BJ (cell line): Measurements from ENCODE around the gene C10orf62. TPM values are rescaled to one million over a fixed set of nuclear protein-coding genes. Genes with fewer than 3 reads are reported as not detected.
"Not testable (repeated sequence)": the region's sequence is repeated elsewhere in the genome, so short reads cannot be mapped to it uniquely, and the experiment has no call there.

ENCODE experiments used
- CTCF ChIA-PET: fragments of 350-600 bp; formaldehyde crosslinking; extraction: SDS; loops from one replicate; lab custom pipeline; 2021; ENCODE audit warnings: antibody characterized with exemption, inconsistent platforms; lab: Yijun Ruan, JAX
- POLR2A ChIA-PET: fragments of 300-600 bp; sonication (Branson Sonifier 250); formaldehyde crosslinking; extraction: SDS; loops from one replicate; lab custom pipeline; 2021; ENCODE audit warnings: antibody characterized with exemption; lab: Charles Lee
- DNase-seq: peaks from one replicate; pipeline ENCODE4 v3.0.0-alpha.2; 2011; ENCODE audit warnings: low read depth
- H3K27me3 ChIP-seq: 2 replicates; pipeline ENCODE4 v1.6.0; 2011; ENCODE audit warnings: low read length; ENCODE audit not compliant: control insufficient read depth, insufficient read depth
- H3K36me3 ChIP-seq: 2 replicates; pipeline ENCODE4 v1.5.1; 2011; ENCODE audit warnings: low read length; ENCODE audit not compliant: control insufficient read depth, insufficient read depth
- H3K4me3 ChIP-seq: 2 replicates; pipeline ENCODE4 v1.5.1; 2011; ENCODE audit warnings: low read depth, mild to moderate bottlenecking, control low read depth, low read length
- polyA plus RNA-seq: library from polyadenylated mRNA; depleted of rRNA; stranded (reverse); fragments of >200 nt; gene quantifications from 2 replicates; pipeline ENCODE4 v1.2.3, GENCODE V29; 2011; rRNA removed
- TF ChIP-seq, protein P1 (sequence below): IDR thresholded peaks from 2 replicates; pipeline ENCODE4 v1.5.1; 2011; ENCODE audit warnings: low read depth, mild to moderate bottlenecking, control low read depth, inconsistent platforms, low read length, moderate library complexity; ENCODE audit not compliant: insufficient read depth

Gene C10orf62
- polyA plus RNA-seq, 1 experiment: not detected

DNA sequence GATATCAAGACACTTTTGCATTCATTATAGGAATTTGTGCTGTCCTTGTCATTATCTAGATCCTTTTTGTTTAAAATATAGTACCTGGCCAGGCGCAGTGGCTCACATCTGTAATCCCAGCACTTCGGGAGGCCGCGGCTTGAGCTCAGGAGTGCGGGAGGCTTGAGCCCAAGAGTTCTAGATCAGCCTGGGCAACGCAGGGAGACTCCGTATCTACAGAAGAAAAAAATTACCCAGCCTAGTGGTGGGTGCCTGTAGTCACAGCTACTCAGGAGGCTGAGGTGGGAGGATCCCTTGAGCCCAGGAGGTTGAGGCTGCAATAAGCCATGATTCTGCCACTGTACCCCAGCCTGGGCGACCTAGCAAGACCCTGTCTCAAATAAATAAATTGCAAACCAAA, 44.4 kb downstream of the C10orf62 start:
- Histone ChIP-seq H3K36me3 (0 out of 2 replicates have a peak, but pooled peaks cover 1% of the 10 kb centered on the region), H3K4me3 (peak overlapping the region; percentile 91), H3K27me3 (no peaks in the 10 kb centered on the region)
- CTCF ChIA-PET: no interaction called here
- POLR2A ChIA-PET: no interaction called here
- DNase-seq: no peak
- TF ChIP-seq, protein P1, sequence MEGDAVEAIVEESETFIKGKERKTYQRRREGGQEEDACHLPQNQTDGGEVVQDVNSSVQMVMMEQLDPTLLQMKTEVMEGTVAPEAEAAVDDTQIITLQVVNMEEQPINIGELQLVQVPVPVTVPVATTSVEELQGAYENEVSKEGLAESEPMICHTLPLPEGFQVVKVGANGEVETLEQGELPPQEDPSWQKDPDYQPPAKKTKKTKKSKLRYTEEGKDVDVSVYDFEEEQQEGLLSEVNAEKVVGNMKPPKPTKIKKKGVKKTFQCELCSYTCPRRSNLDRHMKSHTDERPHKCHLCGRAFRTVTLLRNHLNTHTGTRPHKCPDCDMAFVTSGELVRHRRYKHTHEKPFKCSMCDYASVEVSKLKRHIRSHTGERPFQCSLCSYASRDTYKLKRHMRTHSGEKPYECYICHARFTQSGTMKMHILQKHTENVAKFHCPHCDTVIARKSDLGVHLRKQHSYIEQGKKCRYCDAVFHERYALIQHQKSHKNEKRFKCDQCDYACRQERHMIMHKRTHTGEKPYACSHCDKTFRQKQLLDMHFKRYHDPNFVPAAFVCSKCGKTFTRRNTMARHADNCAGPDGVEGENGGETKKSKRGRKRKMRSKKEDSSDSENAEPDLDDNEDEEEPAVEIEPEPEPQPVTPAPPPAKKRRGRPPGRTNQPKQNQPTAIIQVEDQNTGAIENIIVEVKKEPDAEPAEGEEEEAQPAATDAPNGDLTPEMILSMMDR: no peak

DNA sequence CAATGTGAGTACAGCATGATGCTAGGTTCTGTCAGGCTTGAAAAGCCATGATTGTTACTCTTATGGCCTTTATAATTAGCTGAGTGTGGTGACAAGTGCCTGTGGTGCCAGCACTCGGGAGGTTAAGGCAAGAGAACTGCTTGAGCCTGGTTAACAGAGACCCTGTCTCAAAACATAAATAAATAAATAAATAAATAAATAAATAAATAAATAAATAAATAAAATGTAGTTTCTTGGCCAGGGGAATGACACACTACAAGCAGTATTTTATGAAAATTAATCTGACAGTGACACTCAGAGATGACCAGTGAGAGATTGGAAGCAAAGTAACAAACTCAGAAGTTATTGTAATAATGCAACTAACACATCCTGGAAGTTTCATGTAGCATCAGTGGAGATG, 46.1 kb downstream of the C10orf62 start:
- TF ChIP-seq, protein P1: no peak
- Histone ChIP-seq H3K27me3 (no peaks in the 10 kb centered on the region), H3K4me3 (no peak overlapping the region), H3K36me3 (no peaks in the 10 kb centered on the region)
- DNase-seq: no peak
- CTCF ChIA-PET: interaction anchor here (0.6 kb wide), 1 partner anchor 61 kb away, joined by 3 read pairs; no protein-coding TSS in a partner anchor
- POLR2A ChIA-PET: no interaction called here

DNA sequence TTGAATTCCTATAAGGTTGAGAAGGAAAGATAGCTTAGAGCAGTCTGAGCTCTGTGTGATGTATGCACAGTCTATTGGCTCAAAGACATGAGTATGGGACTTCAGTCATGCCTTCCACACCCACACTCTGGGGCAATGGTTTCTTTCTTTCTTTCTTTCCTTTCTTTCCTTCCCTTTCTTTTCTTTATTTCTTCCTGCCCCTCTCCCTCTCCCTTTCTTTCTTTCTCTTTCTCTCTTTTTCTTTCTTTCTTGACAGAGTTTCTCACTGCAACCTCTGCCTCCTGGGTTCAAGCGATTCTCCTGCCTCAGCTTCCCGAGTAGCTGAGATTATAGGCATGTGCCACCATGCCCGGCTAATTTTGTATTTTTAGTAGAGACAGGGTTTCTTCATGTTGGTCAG, 49.6 kb downstream of the C10orf62 start:
- H3K4me3 ChIP-seq, H3K27me3 ChIP-seq, POLR2A ChIA-PET, DNase-seq, H3K36me3 ChIP-seq: not testable (repeated sequence)
- CTCF ChIA-PET: interaction anchor here (0.6 to 1.0 kb wide), 6 partner anchors 15 to 86 kb away, joined by 3 to 5 read pairs (median 4); partner anchors contain the start of genes ANKRD2 and MARVELD1

GRCh38 chr10:97640174-97640867, 50.8 kb downstream of the C10orf62 start, which contains the start of gene PI4K2A:
PI4K2A (plus strand) TSS chr10:97640671; CDS start chr10:97640743, 72 bp downstream.
- ChIA-PET CTCF (interaction anchor here (0.9 to 1.4 kb wide), 3 partner anchors 8 to 36 kb away, joined by 3 to 4 read pairs (median 3); no protein-coding TSS in a partner anchor), POLR2A (interaction anchor here (0.6 kb wide), 2 partner anchors 14 to 286 kb away, joined by 3 to 8 read pairs; no protein-coding TSS in a partner anchor)
- peak; percentile 95 for DNase-seq
- H3K4me3 ChIP-seq: peak within 1 kb of the TSS; percentile 75
- H3K27me3 ChIP-seq: no peaks in the 10 kb centered on the region
- no peaks in the 10 kb centered on the region for H3K36me3 ChIP-seq
- TF ChIP-seq, protein P1: no peak

Other genes with a start within 250 kb of the C10orf62 start
- 9.3 and 16.3 TPM in 2 replicates for gene RRP12, start 188.4 kb upstream of the C10orf62 start, polyA plus RNA-seq
- gene PGAM1, start 163.5 kb upstream of the C10orf62 start, polyA plus RNA-seq: 528 and 710 TPM in 2 replicates
- 49.4 and 58.9 TPM in 2 replicates for gene EXOSC1, start 143.7 kb upstream of the C10orf62 start, polyA plus RNA-seq
- 89.3 and 101 TPM in 2 replicates for gene ZDHHC16, start 143.5 kb upstream of the C10orf62 start, polyA plus RNA-seq
- 71.1 and 97.5 TPM in 2 replicates for gene MMS19, start 91.3 kb upstream of the C10orf62 start, polyA plus RNA-seq
- gene UBTD1, start 90.8 kb upstream of the C10orf62 start, polyA plus RNA-seq: 22.7 and 39.0 TPM in 2 replicates
- 0.16 and 0.37 TPM in 2 replicates for gene ANKRD2, start 16.9 kb upstream of the C10orf62 start, polyA plus RNA-seq
- 0.17 and 0.23 TPM in 2 replicates for gene HOGA1, start 5.3 kb upstream of the C10orf62 start, polyA plus RNA-seq
- gene MORN4, start 43.8 kb downstream of the C10orf62 start, polyA plus RNA-seq: 13.8 and 16.4 TPM in 2 replicates
- gene PI4K2A, start 51.0 kb downstream of the C10orf62 start, polyA plus RNA-seq: 29.3 and 34.6 TPM in 2 replicates
- gene AVPI1, start 97.5 kb downstream of the C10orf62 start, polyA plus RNA-seq: 32.4 and 32.7 TPM in 2 replicates
- gene MARVELD1, start 124.0 kb downstream of the C10orf62 start, polyA plus RNA-seq: 63.9 and 79.4 TPM in 2 replicates
- 16.1 and 22.9 TPM in 2 replicates for gene ZFYVE27, start 147.4 kb downstream of the C10orf62 start, polyA plus RNA-seq
- not detected in 2 replicates for gene SFRP5, start 182.3 kb downstream of the C10orf62 start, polyA plus RNA-seq